Osteoblast (primary cell): Measurements from ENCODE around the gene ATP6V1G2. TPM values are rescaled to one million over a fixed set of nuclear protein-coding genes. Genes with fewer than 3 reads are reported as not detected.

ENCODE experiments used
- DNase-seq: peaks from one replicate; pipeline ENCODE4 v3.0.0; 2011; ENCODE audit warnings: low spot score, mixed read lengths; ENCODE audit not compliant: insufficient read length; ENCODE audit errors: missing footprints
- H2AFZ ChIP-seq: 2 replicates; pipeline ENCODE4 v1.6.0; 2011; ENCODE audit warnings: mild to moderate bottlenecking, low read length
- H3K27ac ChIP-seq: 2 replicates; pipeline ENCODE4 v1.5.1; 2011; ENCODE audit warnings: mild to moderate bottlenecking, low read depth, low read length, moderate library complexity
- H3K27me3 ChIP-seq: 2 replicates; pipeline ENCODE4 v1.6.0; 2012; ENCODE audit warnings: mild to moderate bottlenecking, control low read depth, inconsistent platforms, low read length, moderate library complexity; ENCODE audit not compliant: insufficient read depth
- H3K36me3 ChIP-seq: 2 replicates; pipeline ENCODE4 v1.5.1; 2011; ENCODE audit warnings: mild to moderate bottlenecking, low read length, control low read depth, moderate library complexity; ENCODE audit not compliant: insufficient read depth
- H3K4me1 ChIP-seq: 2 replicates; pipeline ENCODE4 v1.5.1; 2011; ENCODE audit warnings: mild to moderate bottlenecking, low read length, control low read depth, moderate library complexity; ENCODE audit not compliant: insufficient read depth
- H3K4me2 ChIP-seq: 2 replicates; pipeline ENCODE4 v1.6.0; 2011; ENCODE audit warnings: mild to moderate bottlenecking, low read length; ENCODE audit not compliant: insufficient read depth
- H3K4me3 ChIP-seq: fragments of 200-600 bp; sonication (generic); 3 replicates; pipeline ENCODE4 v1.5.1; 2012; ENCODE audit warnings: mild to moderate bottlenecking, low read length, inconsistent platforms; ENCODE audit not compliant: insufficient read depth
- H3K79me2 ChIP-seq: 2 replicates; pipeline ENCODE4 v1.6.0; 2012; ENCODE audit warnings: mild to moderate bottlenecking, low read length, control low read depth, inconsistent platforms; ENCODE audit not compliant: insufficient read depth
- H3K9me3 ChIP-seq: 2 replicates; pipeline ENCODE4 v1.5.1; 2011; ENCODE audit warnings: low read depth, low read length, control low read depth
- H4K20me1 ChIP-seq: 2 replicates; pipeline ENCODE4 v1.6.0; 2012; ENCODE audit warnings: mild to moderate bottlenecking, low read length, control low read depth; ENCODE audit not compliant: insufficient read depth
- CTCF ChIP-seq: IDR thresholded peaks from 2 replicates; pipeline ENCODE4 v1.5.1; 2011; ENCODE audit warnings: mild to moderate bottlenecking, low read depth, low read length, moderate library complexity; ENCODE audit errors: extremely low read depth
- total RNA-seq: library from RNA; depleted of rRNA; stranded (reverse); fragments of >200 nt; gene quantifications from 2 replicates; pipeline ENCODE4 v1.2.3, GENCODE V29; 2012

The ATP6V1G2 gene
- total RNA-seq, 1 donor: 2.2 TPM

DNA sequence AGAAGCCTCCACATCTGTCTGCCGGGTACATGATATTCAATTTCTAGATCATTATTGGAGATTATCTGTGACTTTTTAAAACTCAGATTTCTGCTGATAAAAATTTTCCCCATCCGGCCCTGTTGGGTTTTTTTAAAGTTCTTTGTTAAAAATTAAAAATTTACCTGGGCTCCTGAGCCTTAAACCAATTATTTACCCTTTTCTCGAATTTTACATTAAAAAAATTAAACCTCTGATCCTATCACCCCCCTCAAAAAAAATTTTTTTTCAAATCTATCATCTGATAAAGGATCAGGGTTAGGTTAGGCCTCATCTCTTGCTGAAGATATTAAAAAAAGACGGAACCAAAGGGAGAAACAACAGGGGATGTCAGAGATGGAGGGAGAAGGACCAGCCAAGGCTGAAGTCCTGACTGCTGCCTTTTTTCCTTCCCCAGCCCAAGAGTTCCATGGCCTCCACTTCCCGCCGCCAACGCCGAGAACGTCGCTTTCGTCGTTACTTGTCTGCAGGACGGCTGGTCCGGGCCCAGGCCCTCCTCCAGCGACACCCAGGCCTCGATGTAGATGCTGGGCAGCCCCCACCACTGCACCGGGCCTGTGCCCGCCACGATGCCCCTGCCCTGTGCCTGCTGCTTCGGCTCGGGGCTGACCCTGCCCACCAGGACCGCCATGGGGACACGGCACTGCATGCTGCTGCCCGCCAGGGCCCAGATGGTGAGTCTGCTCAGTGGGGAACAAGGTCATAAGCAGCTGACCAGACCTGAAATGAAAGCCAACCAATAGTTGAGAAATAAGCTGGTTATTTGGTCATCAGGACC, 1.5 kb upstream of the ATP6V1G2 start:
- Histone ChIP-seq H3K27me3 (no peaks in the 10 kb centered on the region), H3K27ac (peak overlapping the region; percentile 87), H4K20me1 (no peaks in the 10 kb centered on the region), H3K4me2 (peak overlapping the region; percentile 95), H3K4me1 (peaks cover 20% of the 10 kb centered on the region), H3K9me3 (no peaks in the 10 kb centered on the region), H3K79me2 (peaks cover 28% of the 10 kb centered on the region), H2AFZ (peak overlapping the region; percentile 66), H3K36me3 (peaks cover 20% of the 10 kb centered on the region), H3K4me3 (peak overlapping the region; percentile 75)
- no peak for TF ChIP-seq CTCF
- peak; percentile 35 for DNase-seq

GRCh38 chr6:31546958-31547726, 734 bp upstream of the ATP6V1G2 start, which contains the start of gene NFKBIL1:
TSS of gene NFKBIL1 (plus strand) at chr6:31547608. CDS start at chr6:31547695, 87 bp downstream.
- Histone ChIP-seq H3K36me3 (peaks cover 20% of the 10 kb centered on the region), H3K4me3 (peak within 1 kb of the TSS; percentile 75), H3K79me2 (peaks cover 28% of the 10 kb centered on the region), H4K20me1 (no peaks in the 10 kb centered on the region), H3K27ac (peak within 1 kb of the TSS; percentile 87), H3K4me1 (peaks cover 24% of the 10 kb centered on the region), H3K27me3 (no peaks in the 10 kb centered on the region), H3K4me2 (peak within 1 kb of the TSS; percentile 95), H2AFZ (peak within 1 kb of the TSS; percentile 92), H3K9me3 (no peaks in the 10 kb centered on the region)
- DNase-seq: peak; percentile 96
- TF ChIP-seq CTCF: no peak

DNA sequence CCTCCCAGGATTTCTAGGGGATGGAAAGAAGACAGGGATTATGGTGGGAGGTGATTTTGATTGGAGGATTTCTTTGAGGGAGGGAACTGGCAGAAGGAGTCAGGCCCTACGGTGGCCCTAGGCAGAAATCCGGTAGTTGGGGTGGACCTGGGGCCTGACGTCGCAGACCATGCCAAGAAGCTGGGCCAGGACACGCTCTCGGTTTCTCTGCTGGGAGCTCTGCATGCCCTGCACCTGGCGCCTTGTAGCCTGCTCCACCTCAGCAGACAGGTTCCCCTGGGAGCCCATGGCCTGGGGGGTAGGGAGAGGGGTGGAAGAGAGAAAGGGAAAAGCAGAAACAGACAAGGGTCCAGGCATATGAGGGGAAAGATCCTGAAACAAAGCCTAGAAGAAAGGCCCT, 1.1 kb downstream of the ATP6V1G2 start:
- Histone ChIP-seq H3K27ac (no peak overlapping the region), H3K4me2 (no peak overlapping the region), H3K4me1 (peaks cover 28% of the 10 kb centered on the region), H4K20me1 (peaks cover 10% of the 10 kb centered on the region), H3K4me3 (no peak overlapping the region), H2AFZ (no peak overlapping the region), H3K9me3 (no peaks in the 10 kb centered on the region), H3K79me2 (peaks cover 38% of the 10 kb centered on the region), H3K36me3 (peaks cover 15% of the 10 kb centered on the region), H3K27me3 (no peaks in the 10 kb centered on the region)
- no peak for TF ChIP-seq CTCF
- no peak for DNase-seq

DNA sequence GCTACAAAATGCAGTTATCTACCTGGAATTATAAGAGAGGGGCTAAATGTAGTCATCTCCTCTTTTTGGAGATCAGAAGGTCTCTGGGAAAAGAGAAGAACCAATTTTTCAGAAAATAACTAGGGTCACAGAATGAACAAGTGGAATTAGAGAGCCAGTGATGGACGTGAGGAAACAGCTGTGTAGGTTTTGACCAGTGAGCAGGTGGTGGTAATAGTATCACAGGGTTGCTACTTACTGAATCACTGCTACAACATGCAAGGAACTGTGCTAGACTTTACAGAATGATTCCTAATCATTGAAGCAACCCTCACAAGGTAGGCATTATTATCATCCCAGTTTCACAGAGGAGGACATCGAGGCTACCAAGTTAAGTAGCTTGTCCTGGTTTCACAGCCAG, 1.7 kb downstream of the ATP6V1G2 start:
- Histone ChIP-seq H3K9me3 (no peaks in the 10 kb centered on the region), H3K27ac (no peak overlapping the region), H3K4me3 (no peak overlapping the region), H3K36me3 (peaks cover 18% of the 10 kb centered on the region), H3K4me1 (peaks cover 34% of the 10 kb centered on the region), H3K27me3 (no peaks in the 10 kb centered on the region), H4K20me1 (peaks cover 16% of the 10 kb centered on the region), H2AFZ (no peak overlapping the region), H3K79me2 (peaks cover 44% of the 10 kb centered on the region), H3K4me2 (no peak overlapping the region)
- no peak for TF ChIP-seq CTCF
- no peak for DNase-seq
